Measurements from ENCODE around the gene HDAC4.

- TF ChIP-seq YY1 (IDR thresholded peaks at IDR 0.05), result no peak
- no peak for TF ChIP-seq CTCF (IDR thresholded peaks at IDR 0.05; ENCODE audit: low read depth, low read length, missing input control)
These were observed 235.5 kb downstream of the HDAC4 start for GRCh38 chr2:239165206-239165831.
